K562 (cell line): Measurements from ENCODE around the gene CSH1.
"Not testable (repeated sequence)": the region's sequence is repeated elsewhere in the genome, so short reads cannot be mapped to it uniquely, and the experiment has no call there.

Experiments used
- CBFB ChIP-seq: sonication (generic); formaldehyde crosslinking; IDR thresholded peaks from 2 replicates; pipeline ENCODE4 v1.4.0; 2020; ENCODE audit warnings: mild to moderate bottlenecking, missing genetic modification reagents
- GTF2A2 ChIP-seq: IDR thresholded peaks from 2 replicates; pipeline ENCODE4 v1.6.1; 2016; ENCODE audit warnings: mild to moderate bottlenecking, missing genetic modification characterization, missing compliant biosample characterization
- KAT8 ChIP-seq: fragments of 450-650 bp; IDR thresholded peaks from 2 replicates; pipeline ENCODE4 v1.6.1; 2016; ENCODE audit warnings: low read depth, mild to moderate bottlenecking
- MYC ChIP-seq, 2 experiments: fragments of 250-450 bp in 1 of 2; sonication (Bioruptor Pico) in 1 of 2; IDR thresholded peaks; 2 replicates each; pipeline versions ENCODE4 v1.5.1 to v1.6.1; 2012 to 2021; ENCODE audit warnings: low read depth in 2 of 2, borderline replicate concordance in 1 of 2, improper control_type of control experiment in 1 of 2, low read length in 1 of 2, mild to moderate bottlenecking in 1 of 2, moderate library complexity in 1 of 2
- RBM22 ChIP-seq: fragments of 200-400 bp; formaldehyde crosslinking; IDR thresholded peaks from 2 replicates; pipeline ENCODE4 v1.6.1; 2018; ENCODE audit warnings: low read length, low read depth; ENCODE audit not compliant: poor library complexity, severe bottlenecking
- RHOXF2B ChIP-seq: fragments of 250-450 bp; sonication (Bioruptor Pico); conservative IDR thresholded peaks from 2 replicates; pipeline ENCODE4 v1.5.1; 2021
- SIN3A ChIP-seq, 2 experiments: fragments of 150-350 bp in 1 of 2; IDR thresholded peaks; 2 replicates each; pipeline ENCODE4 v1.6.1; 2011 to 2016; ENCODE audit warnings: borderline replicate concordance in 2 of 2, low read depth in 2 of 2, low read length in 2 of 2, mild to moderate bottlenecking in 2 of 2, moderate library complexity in 2 of 2; ENCODE audit not compliant: control insufficient read depth in 1 of 2
- TRIM28 ChIP-seq: fragments of 450-650 bp; IDR thresholded peaks from 2 replicates; pipeline ENCODE4 v1.6.1; 2017
- TF ChIP-seq, protein P1 (sequence below), 2 experiments: fragments of 450-650 bp; formaldehyde crosslinking in 1 of 2; IDR thresholded peaks; 2 replicates each; pipeline versions ENCODE4 v1.4.0 to v1.6.1; 2014 to 2020; ENCODE audit warnings: mild to moderate bottlenecking in 2 of 2, borderline replicate concordance in 1 of 2, low read depth in 1 of 2

DNA sequence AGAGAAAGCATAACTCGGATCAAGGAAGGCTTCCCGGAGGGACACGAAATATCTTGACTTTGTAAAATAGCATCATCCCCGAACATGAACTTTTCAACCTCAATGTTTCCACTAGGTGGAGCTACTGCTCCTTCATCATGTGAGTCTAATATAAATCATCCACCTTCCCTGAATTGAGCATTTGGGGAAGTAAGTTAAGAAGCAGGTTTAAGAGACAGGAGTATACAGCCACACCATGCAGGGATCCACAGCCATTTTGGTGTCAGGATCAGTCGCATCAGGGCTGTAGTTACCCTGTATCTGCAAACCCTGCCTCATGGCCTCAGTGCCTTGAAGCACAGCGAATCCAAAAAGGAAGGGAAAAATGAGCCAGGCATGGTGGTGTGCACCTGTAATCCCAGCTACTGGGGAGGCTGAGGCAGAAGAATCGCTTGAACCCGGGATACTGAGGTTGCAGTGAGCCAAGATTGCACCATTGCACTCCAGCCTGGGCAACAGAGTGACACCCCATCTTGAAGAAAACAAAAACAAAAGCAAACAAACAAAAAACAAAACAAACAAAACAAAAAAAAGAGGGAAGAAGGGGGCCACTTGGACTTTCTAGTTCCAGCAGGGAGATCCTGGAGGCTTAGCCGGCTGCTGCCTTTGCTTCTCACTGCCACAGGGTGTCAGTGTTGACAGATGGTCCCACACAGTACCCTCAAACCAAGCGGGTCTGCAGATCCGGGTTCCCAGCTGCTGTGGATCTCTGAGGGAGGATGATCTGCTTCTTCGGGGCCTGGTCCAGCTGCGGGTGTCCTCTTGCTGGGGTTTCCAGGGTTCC is 7.1 kb downstream of the CSH1 start:
- TF ChIP-seq TRIM28; MYC (IDR thresholded peaks at IDR 0.05; ENCODE audit: low read depth, low read length); MYC (CRISPR knock-in tag; IDR thresholded peaks at IDR 0.05; ENCODE audit: borderline replicate concordance, low read depth); RHOXF2B (CRISPR knock-in tag); GTF2A2 (tag); SIN3A (IDR thresholded peaks at IDR 0.05; ENCODE audit: borderline replicate concordance in 2 of 2, control insufficient read depth in 1 of 2, low read depth in 2 of 2, low read length in 2 of 2); RBM22; KAT8; CBFB (CRISPR knock-in tag): not testable (repeated sequence)
- TF ChIP-seq, protein P1, sequence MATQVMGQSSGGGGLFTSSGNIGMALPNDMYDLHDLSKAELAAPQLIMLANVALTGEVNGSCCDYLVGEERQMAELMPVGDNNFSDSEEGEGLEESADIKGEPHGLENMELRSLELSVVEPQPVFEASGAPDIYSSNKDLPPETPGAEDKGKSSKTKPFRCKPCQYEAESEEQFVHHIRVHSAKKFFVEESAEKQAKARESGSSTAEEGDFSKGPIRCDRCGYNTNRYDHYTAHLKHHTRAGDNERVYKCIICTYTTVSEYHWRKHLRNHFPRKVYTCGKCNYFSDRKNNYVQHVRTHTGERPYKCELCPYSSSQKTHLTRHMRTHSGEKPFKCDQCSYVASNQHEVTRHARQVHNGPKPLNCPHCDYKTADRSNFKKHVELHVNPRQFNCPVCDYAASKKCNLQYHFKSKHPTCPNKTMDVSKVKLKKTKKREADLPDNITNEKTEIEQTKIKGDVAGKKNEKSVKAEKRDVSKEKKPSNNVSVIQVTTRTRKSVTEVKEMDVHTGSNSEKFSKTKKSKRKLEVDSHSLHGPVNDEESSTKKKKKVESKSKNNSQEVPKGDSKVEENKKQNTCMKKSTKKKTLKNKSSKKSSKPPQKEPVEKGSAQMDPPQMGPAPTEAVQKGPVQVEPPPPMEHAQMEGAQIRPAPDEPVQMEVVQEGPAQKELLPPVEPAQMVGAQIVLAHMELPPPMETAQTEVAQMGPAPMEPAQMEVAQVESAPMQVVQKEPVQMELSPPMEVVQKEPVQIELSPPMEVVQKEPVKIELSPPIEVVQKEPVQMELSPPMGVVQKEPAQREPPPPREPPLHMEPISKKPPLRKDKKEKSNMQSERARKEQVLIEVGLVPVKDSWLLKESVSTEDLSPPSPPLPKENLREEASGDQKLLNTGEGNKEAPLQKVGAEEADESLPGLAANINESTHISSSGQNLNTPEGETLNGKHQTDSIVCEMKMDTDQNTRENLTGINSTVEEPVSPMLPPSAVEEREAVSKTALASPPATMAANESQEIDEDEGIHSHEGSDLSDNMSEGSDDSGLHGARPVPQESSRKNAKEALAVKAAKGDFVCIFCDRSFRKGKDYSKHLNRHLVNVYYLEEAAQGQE (IDR thresholded peaks at IDR 0.05; ENCODE audit: borderline replicate concordance), result not testable (repeated sequence)
- TF ChIP-seq, protein P1 (CRISPR knock-in tag; IDR thresholded peaks at IDR 0.05; ENCODE audit: low read depth), result not testable (repeated sequence)
